Measurements from ENCODE around the gene MRTO4. TPM values are rescaled to one million over a fixed set of nuclear protein-coding genes. Genes with fewer than 3 reads are reported as not detected.

Gene MRTO4
- total and polyA plus RNA-seq, 2 of the 13 experiments (the other 11 are each of a cell fraction or from before 2014, with no cell fraction given) = 28.1 to 59.2 TPM

GRCh38 chr1:19250629-19251304, 838 bp upstream of the MRTO4 start (continued):
- TF ChIP-seq KIAA2018 (CRISPR knock-in tag; IDR thresholded peaks at IDR 0.05; ENCODE audit: borderline replicate concordance) (no peak), SSRP1 (CRISPR knock-in tag; IDR thresholded peaks at IDR 0.05) (no peak), ZBTB42 (CRISPR knock-in tag; IDR thresholded peaks at IDR 0.05) (no peak), TEAD2 (CRISPR knock-in tag; IDR thresholded peaks at IDR 0.05) (no peak), ZNF781 (CRISPR knock-in tag; IDR thresholded peaks at IDR 0.05; ENCODE audit: borderline replicate concordance, not compliant biosample characterization) (no peak), ZFAT (CRISPR knock-in tag; conservative IDR thresholded peaks at IDR 0.05) (no peak), ZNF644 (CRISPR knock-in tag; IDR thresholded peaks at IDR 0.05; ENCODE audit: low read depth) (no peak), ZNF354B (CRISPR knock-in tag; IDR thresholded peaks at IDR 0.05) (no peak), REPIN1 (CRISPR knock-in tag; IDR thresholded peaks at IDR 0.05; ENCODE audit: borderline replicate concordance, low read depth) (0 out of 2 replicates have a peak, but pooled peaks have one; percentile 3), KDM6A (CRISPR knock-in tag; IDR thresholded peaks at IDR 0.05; ENCODE audit: low read depth) (no peak), ATF2 (CRISPR knock-in tag; IDR thresholded peaks at IDR 0.05) (no peak)
- TF ChIP-seq, protein P1, sequence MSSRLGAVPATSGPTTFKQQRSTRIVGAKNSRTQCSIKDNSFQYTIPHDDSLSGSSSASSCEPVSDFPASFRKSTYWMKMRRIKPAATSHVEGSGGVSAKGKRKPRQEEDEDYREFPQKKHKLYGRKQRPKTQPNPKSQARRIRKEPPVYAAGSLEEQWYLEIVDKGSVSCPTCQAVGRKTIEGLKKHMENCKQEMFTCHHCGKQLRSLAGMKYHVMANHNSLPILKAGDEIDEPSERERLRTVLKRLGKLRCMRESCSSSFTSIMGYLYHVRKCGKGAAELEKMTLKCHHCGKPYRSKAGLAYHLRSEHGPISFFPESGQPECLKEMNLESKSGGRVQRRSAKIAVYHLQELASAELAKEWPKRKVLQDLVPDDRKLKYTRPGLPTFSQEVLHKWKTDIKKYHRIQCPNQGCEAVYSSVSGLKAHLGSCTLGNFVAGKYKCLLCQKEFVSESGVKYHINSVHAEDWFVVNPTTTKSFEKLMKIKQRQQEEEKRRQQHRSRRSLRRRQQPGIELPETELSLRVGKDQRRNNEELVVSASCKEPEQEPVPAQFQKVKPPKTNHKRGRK (CRISPR knock-in tag; IDR thresholded peaks at IDR 0.05) = no peak
- TF ChIP-seq, protein P2, sequence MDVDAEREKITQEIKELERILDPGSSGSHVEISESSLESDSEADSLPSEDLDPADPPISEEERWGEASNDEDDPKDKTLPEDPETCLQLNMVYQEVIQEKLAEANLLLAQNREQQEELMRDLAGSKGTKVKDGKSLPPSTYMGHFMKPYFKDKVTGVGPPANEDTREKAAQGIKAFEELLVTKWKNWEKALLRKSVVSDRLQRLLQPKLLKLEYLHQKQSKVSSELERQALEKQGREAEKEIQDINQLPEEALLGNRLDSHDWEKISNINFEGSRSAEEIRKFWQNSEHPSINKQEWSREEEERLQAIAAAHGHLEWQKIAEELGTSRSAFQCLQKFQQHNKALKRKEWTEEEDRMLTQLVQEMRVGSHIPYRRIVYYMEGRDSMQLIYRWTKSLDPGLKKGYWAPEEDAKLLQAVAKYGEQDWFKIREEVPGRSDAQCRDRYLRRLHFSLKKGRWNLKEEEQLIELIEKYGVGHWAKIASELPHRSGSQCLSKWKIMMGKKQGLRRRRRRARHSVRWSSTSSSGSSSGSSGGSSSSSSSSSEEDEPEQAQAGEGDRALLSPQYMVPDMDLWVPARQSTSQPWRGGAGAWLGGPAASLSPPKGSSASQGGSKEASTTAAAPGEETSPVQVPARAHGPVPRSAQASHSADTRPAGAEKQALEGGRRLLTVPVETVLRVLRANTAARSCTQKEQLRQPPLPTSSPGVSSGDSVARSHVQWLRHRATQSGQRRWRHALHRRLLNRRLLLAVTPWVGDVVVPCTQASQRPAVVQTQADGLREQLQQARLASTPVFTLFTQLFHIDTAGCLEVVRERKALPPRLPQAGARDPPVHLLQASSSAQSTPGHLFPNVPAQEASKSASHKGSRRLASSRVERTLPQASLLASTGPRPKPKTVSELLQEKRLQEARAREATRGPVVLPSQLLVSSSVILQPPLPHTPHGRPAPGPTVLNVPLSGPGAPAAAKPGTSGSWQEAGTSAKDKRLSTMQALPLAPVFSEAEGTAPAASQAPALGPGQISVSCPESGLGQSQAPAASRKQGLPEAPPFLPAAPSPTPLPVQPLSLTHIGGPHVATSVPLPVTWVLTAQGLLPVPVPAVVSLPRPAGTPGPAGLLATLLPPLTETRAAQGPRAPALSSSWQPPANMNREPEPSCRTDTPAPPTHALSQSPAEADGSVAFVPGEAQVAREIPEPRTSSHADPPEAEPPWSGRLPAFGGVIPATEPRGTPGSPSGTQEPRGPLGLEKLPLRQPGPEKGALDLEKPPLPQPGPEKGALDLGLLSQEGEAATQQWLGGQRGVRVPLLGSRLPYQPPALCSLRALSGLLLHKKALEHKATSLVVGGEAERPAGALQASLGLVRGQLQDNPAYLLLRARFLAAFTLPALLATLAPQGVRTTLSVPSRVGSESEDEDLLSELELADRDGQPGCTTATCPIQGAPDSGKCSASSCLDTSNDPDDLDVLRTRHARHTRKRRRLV (CRISPR knock-in tag; IDR thresholded peaks at IDR 0.05) = no peak
